ENCODE measurements around the gene WASHC4. TPM values are rescaled to one million over a fixed set of nuclear protein-coding genes. Genes with fewer than 3 reads are reported as not detected.

The WASHC4 gene
- total RNA-seq, 4 donors from 2014 or later: 18.0 to 70.3 (median 44.3) TPM

- Histone ChIP-seq H3K27ac (no peak overlapping the region), H3K36me3 (peaks cover 0 to 85% (median 38%) of the 10 kb centered on the region in 4 donors), H3K4me1 (no peaks in the 10 kb centered on the region), H3K4me3 (no peak overlapping the region), H3K9me3 (no peaks in the 10 kb centered on the region), H3K27me3 (no peaks in the 10 kb centered on the region)
- intact Hi-C loops (cut with DNase I; ENCODE audit: low total_unique reads) (no loop called here), in situ Hi-C loops (cut with MboI; ENCODE audit: low pct_ligation_motif_present in 1 of 4, low pct_unique_long_range_greater_than_20kb in 1 of 4, low sequenced_read_pairs in 3 of 4) (loop anchor here in 1 of 4 donors (25.0 kb wide), 1 partner anchor 1158 kb away; the partner anchor contains the start of gene TDG)
- DNase-seq: no peak
- no peak for TF ChIP-seq POLR2AphosphoS5 (IDR thresholded peaks at IDR 0.05)
- TF ChIP-seq CTCF (IDR thresholded peaks at IDR 0.05): no peak
- TF ChIP-seq POLR2A (IDR thresholded peaks at IDR 0.05): no peak
- TF ChIP-seq EP300 (IDR thresholded peaks at IDR 0.05; ENCODE audit: low read depth): no peak
- 87 to 88% methylated on average over 2 of the region's 2 CpGs for WGBS, 2 donors (ENCODE audit: low coverage in 1 of 2)
Observed at GRCh38 chr12:105120551-105120950, 13.0 kb downstream of the WASHC4 start.

GRCh38 chr12:105138248-105138647, 30.7 kb downstream of the WASHC4 start:
- no peaks in the 10 kb centered on the region for H3K4me1 ChIP-seq
- in situ Hi-C loops (cut with MboI; ENCODE audit: low pct_ligation_motif_present in 1 of 4, low pct_unique_long_range_greater_than_20kb in 1 of 4, low sequenced_read_pairs in 3 of 4): no loop called here
- H3K27ac ChIP-seq: no peak overlapping the region
- H3K4me3 ChIP-seq: no peak overlapping the region
- no peaks in the 10 kb centered on the region for H3K9me3 ChIP-seq
- 97 to 98% methylated on average over 2 of the region's 2 CpGs for WGBS, 2 donors (ENCODE audit: low coverage in 1 of 2)
- no peaks in the 10 kb centered on the region for H3K27me3 ChIP-seq
- TF ChIP-seq POLR2A (IDR thresholded peaks at IDR 0.05) (no peak), EP300 (IDR thresholded peaks at IDR 0.05; ENCODE audit: low read depth) (no peak), CTCF (IDR thresholded peaks at IDR 0.05) (no peak), POLR2AphosphoS5 (IDR thresholded peaks at IDR 0.05) (no peak)
- intact Hi-C loops (cut with DNase I; ENCODE audit: low total_unique reads): no loop called here
- peaks cover 0 to 67% (median 27%) of the 10 kb centered on the region in 4 donors for H3K36me3 ChIP-seq
- no peak for DNase-seq

GRCh38 chr12:105141320-105141922, 33.9 kb downstream of the WASHC4 start:
- in situ Hi-C loops (cut with MboI; ENCODE audit: low pct_ligation_motif_present in 1 of 4, low pct_unique_long_range_greater_than_20kb in 1 of 4, low sequenced_read_pairs in 3 of 4): no loop called here
- TF ChIP-seq CTCF (IDR thresholded peaks at IDR 0.05) (no peak), POLR2A (IDR thresholded peaks at IDR 0.05) (no peak), EP300 (IDR thresholded peaks at IDR 0.05; ENCODE audit: low read depth) (no peak), POLR2AphosphoS5 (IDR thresholded peaks at IDR 0.05) (no peak)
- no peak overlapping the region for H3K4me3 ChIP-seq
- peaks cover 0 to 79% (median 31%) of the 10 kb centered on the region in 4 donors for H3K36me3 ChIP-seq
- 88 to 94% methylated on average over 6 of the region's 6 CpGs for WGBS, 2 donors (ENCODE audit: low coverage in 1 of 2)
- no peaks in the 10 kb centered on the region for H3K9me3 ChIP-seq
- no peak overlapping the region for H3K27ac ChIP-seq
- intact Hi-C loops (cut with DNase I; ENCODE audit: low total_unique reads): no loop called here
- no peak for DNase-seq
- no peaks in the 10 kb centered on the region for H3K27me3 ChIP-seq
- H3K4me1 ChIP-seq: no peaks in the 10 kb centered on the region

- Histone ChIP-seq H3K27me3 (no peaks in the 10 kb centered on the region), H3K9me3 (no peaks in the 10 kb centered on the region), H3K4me1 (no peaks in the 10 kb centered on the region), H3K36me3 (peaks cover 0 to 79% (median 33%) of the 10 kb centered on the region in 4 donors), H3K27ac (no peak overlapping the region), H3K4me3 (no peak overlapping the region)
- 91 to 95% methylated on average over 3 of the region's 3 CpGs for WGBS, 2 donors (ENCODE audit: low coverage in 1 of 2)
- no peak for DNase-seq
- in situ Hi-C loops (cut with MboI; ENCODE audit: low pct_ligation_motif_present in 1 of 4, low pct_unique_long_range_greater_than_20kb in 1 of 4, low sequenced_read_pairs in 3 of 4) (no loop called here), intact Hi-C loops (cut with DNase I; ENCODE audit: low total_unique reads) (no loop called here)
- TF ChIP-seq POLR2A (IDR thresholded peaks at IDR 0.05): no peak
- no peak for TF ChIP-seq EP300 (IDR thresholded peaks at IDR 0.05; ENCODE audit: low read depth)
- no peak for TF ChIP-seq POLR2AphosphoS5 (IDR thresholded peaks at IDR 0.05)
- no peak for TF ChIP-seq CTCF (IDR thresholded peaks at IDR 0.05)
Observed at GRCh38 chr12:105142259-105142658, 34.7 kb downstream of the WASHC4 start.

All from transverse colon (tissue), 4 donors.